ENCODE results near the gene BICC1.

DNA sequence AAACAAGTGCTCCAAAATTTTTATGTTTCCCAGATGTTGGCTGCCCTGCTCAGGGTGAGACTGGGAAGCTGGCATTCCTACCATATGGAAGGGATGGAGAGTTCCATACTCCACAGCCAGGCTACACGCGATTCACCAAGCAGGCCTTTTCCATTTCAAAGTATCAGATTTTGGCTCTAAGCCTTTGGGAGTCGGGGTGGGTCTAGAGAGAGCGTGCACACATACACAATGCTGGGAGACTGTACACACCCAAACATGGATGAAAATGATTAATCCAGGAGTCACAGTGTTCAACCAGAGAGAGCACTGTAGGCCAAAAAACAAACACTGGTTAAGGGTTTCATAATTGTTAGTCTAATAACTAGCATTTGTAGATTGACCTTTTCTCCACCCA, 295.0 kb downstream of the BICC1 start:
- TF ChIP-seq, protein P1, sequence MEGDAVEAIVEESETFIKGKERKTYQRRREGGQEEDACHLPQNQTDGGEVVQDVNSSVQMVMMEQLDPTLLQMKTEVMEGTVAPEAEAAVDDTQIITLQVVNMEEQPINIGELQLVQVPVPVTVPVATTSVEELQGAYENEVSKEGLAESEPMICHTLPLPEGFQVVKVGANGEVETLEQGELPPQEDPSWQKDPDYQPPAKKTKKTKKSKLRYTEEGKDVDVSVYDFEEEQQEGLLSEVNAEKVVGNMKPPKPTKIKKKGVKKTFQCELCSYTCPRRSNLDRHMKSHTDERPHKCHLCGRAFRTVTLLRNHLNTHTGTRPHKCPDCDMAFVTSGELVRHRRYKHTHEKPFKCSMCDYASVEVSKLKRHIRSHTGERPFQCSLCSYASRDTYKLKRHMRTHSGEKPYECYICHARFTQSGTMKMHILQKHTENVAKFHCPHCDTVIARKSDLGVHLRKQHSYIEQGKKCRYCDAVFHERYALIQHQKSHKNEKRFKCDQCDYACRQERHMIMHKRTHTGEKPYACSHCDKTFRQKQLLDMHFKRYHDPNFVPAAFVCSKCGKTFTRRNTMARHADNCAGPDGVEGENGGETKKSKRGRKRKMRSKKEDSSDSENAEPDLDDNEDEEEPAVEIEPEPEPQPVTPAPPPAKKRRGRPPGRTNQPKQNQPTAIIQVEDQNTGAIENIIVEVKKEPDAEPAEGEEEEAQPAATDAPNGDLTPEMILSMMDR (IDR thresholded peaks at IDR 0.05), result no peak
- TF ChIP-seq EP300 (IDR thresholded peaks at IDR 0.05) (no peak), POLR2A (IDR thresholded peaks at IDR 0.05) (no peak)
